HCT116 (cell line): ENCODE results near the gene IQCK. TPM values are rescaled to one million over a fixed set of nuclear protein-coding genes. Genes with fewer than 3 reads are reported as not detected.

Source experiments
- ATAC-seq: fragments of 200-7000 bp; cut with Tn5 transposase; 2 replicates; pipeline ENCODE4 v1.9.1; 2020; ENCODE audit warnings: mild to moderate bottlenecking, moderate library complexity
- BruUV-seq: library from RNA; stranded (reverse); fragments of 400-500 nt; replicated peaks from 2 replicates; lab custom pipeline; 2021; lab: Mats Ljungman, UMichigan
- CTCF ChIA-PET: fragments of 300-600 bp; sonication (Branson Sonifier 250); formaldehyde crosslinking; loops from one replicate; lab custom pipeline; 2021; ENCODE audit warnings: antibody characterized with exemption; lab: Charles Lee
- POLR2A ChIA-PET: fragments of 300-600, 350-600 bp; sonication (Branson Sonifier 250); formaldehyde crosslinking; loops from one replicate; lab custom pipeline; 2021; ENCODE audit warnings: antibody characterized with exemption; lab: Charles Lee
- RAD21 ChIA-PET, 2 experiments: fragments of 300-600 bp; sonication (Branson Sonifier 250); formaldehyde crosslinking; loops; one replicate each; lab custom pipeline; 2023; ENCODE audit warnings: low total read pairs in 2 of 2; ENCODE audit not compliant: uncharacterized antibody in 2 of 2, unreplicated experiment in 2 of 2, low non-redundant PET in 1 of 2; lab: Charles Lee
- DNase-seq: peaks from one replicate; pipeline ENCODE4 v3.0.0-alpha.2; 2010; ENCODE audit warnings: low read depth, low spot score
- H2AFZ ChIP-seq: fragments of 200-600 bp; shearing (Covaris generic), sonication (generic); 2 replicates; pipeline ENCODE4 v1.6.1; 2017; ENCODE audit warnings: low read depth, mixed run types, mixed read lengths, antibody characterized with exemption, low read length; ENCODE audit not compliant: poor library complexity, severe bottlenecking
- H3K27ac ChIP-seq: 2 replicates; pipeline ENCODE4 v1.5.1; 2012; ENCODE audit warnings: low read depth, low read length
- H3K27me3 ChIP-seq: fragments of 200-600 bp; sonication (generic); 2 replicates; pipeline ENCODE4 v1.6.1; 2016; ENCODE audit warnings: mixed run types, low read length, mixed read lengths; ENCODE audit not compliant: insufficient read depth
- H3K36me3 ChIP-seq, 2 experiments: fragments of 200-500 bp in 1 of 2; fragments of 200-600 bp in 1 of 2; sonication (Bioruptor generic) in 1 of 2; sonication (generic) in 1 of 2; 2 replicates each; pipeline versions ENCODE4 v1.5.1 to v1.6.1; 2014 to 2016; ENCODE audit warnings: low read length in 2 of 2, inconsistent platforms in 1 of 2, mixed read lengths in 1 of 2, mixed run types in 1 of 2; ENCODE audit not compliant: insufficient read depth in 2 of 2, control insufficient read depth in 1 of 2
- H3K4me1 ChIP-seq, 2 experiments: fragments of 200-600 bp in 1 of 2; sonication (generic) in 1 of 2; 2 replicates each; pipeline versions ENCODE4 v1.5.1 to v1.6.1; 2012 to 2017; ENCODE audit warnings: low read length in 2 of 2, inconsistent platforms in 1 of 2, mild to moderate bottlenecking in 1 of 2, mixed read lengths in 1 of 2, mixed run types in 1 of 2, moderate library complexity in 1 of 2; ENCODE audit not compliant: insufficient read depth in 2 of 2, control insufficient read depth in 1 of 2
- H3K4me2 ChIP-seq: fragments of 200-600 bp; sonication (generic); 2 replicates; pipeline ENCODE4 v1.6.1; 2017; ENCODE audit warnings: mixed run types, low read length, mixed read lengths
- H3K4me3 ChIP-seq, 2 experiments: fragments of 200-600 bp in 1 of 2; sonication (generic) in 1 of 2; replicated peaks in 1 of 2; 2 replicates each; pipeline ENCODE4 v1.5.1; 2011 to 2016; ENCODE audit warnings: low read length in 2 of 2, control low read depth in 1 of 2, low read depth in 1 of 2, mild to moderate bottlenecking in 1 of 2, mixed read lengths in 1 of 2, mixed run types in 1 of 2
- H3K79me2 ChIP-seq: fragments of 200-600 bp; sonication (generic); 2 replicates; pipeline ENCODE4 v1.6.1; 2017; ENCODE audit warnings: mild to moderate bottlenecking, mixed run types, low read length, moderate library complexity, mixed read lengths; ENCODE audit not compliant: insufficient read depth
- H3K9ac ChIP-seq: fragments of 200-600 bp; sonication (generic); 2 replicates; pipeline ENCODE4 v1.6.1; 2016; ENCODE audit warnings: low read length, mixed read lengths
- H3K9me2 ChIP-seq: fragments of 200-600 bp; sonication (generic), shearing (Covaris generic); 2 replicates; pipeline ENCODE4 v1.6.1; 2017; ENCODE audit warnings: mixed run types, mild to moderate bottlenecking, moderate library complexity; ENCODE audit not compliant: insufficient read depth
- H3K9me3 ChIP-seq, 2 experiments: fragments of 200-500 bp in 1 of 2; fragments of 200-600 bp in 1 of 2; sonication (Bioruptor generic) in 1 of 2; sonication (generic) in 1 of 2; 2 replicates each; pipeline ENCODE4 v1.6.1; 2014 to 2017; ENCODE audit warnings: low read length in 2 of 2, mixed read lengths in 2 of 2, inconsistent platforms in 1 of 2, low read depth in 1 of 2, mild to moderate bottlenecking in 1 of 2, mixed run types in 1 of 2, moderate library complexity in 1 of 2; ENCODE audit not compliant: control insufficient read depth in 1 of 2, insufficient read depth in 1 of 2
- H4K20me1 ChIP-seq: fragments of 200-600 bp; sonication (generic), shearing (Covaris generic); 2 replicates; pipeline ENCODE4 v1.6.1; 2017; ENCODE audit warnings: mixed run types, mild to moderate bottlenecking, moderate library complexity; ENCODE audit not compliant: insufficient read depth
- CEBPB ChIP-seq: IDR thresholded peaks from 2 replicates; pipeline ENCODE4 v1.6.1; 2012; ENCODE audit warnings: low read depth
- CTCF ChIP-seq, 3 experiments: fragments of 200-600 bp in 1 of 3; sonication (generic) in 1 of 3; IDR thresholded peaks in 2 of 3; conservative IDR thresholded peaks in 1 of 3; 2 replicates each; pipeline ENCODE4 v1.5.1; 2012 to 2017; ENCODE audit warnings: low read depth in 2 of 3, low read length in 2 of 3, antibody characterized with exemption in 1 of 3, borderline replicate concordance in 1 of 3, control low read depth in 1 of 3, mild to moderate bottlenecking in 1 of 3, mixed read lengths in 1 of 3, mixed run types in 1 of 3, moderate library complexity in 1 of 3; ENCODE audit not compliant: insufficient read depth in 1 of 3
- EGR1 ChIP-seq: IDR thresholded peaks from 2 replicates; pipeline ENCODE4 v1.6.1; 2012; ENCODE audit warnings: low read depth
- EZH2 ChIP-seq: fragments of 200-600 bp; sonication (generic); IDR thresholded peaks from 2 replicates; pipeline ENCODE4 v1.6.1; 2017; ENCODE audit warnings: antibody characterized with exemption, mixed run types
- FOSL1 ChIP-seq: IDR thresholded peaks from 2 replicates; pipeline ENCODE4 v1.6.1; 2012; ENCODE audit warnings: low read depth
- POLR2A ChIP-seq: IDR thresholded peaks from 2 replicates; pipeline ENCODE4 v1.7.0; 2011; ENCODE audit warnings: borderline replicate concordance; ENCODE audit not compliant: insufficient read depth, insufficient read length; ENCODE audit errors: extremely low read depth
- RAD21 ChIP-seq: IDR thresholded peaks from 2 replicates; pipeline ENCODE4 v1.6.1; 2012; ENCODE audit warnings: low read depth, mild to moderate bottlenecking
- REST ChIP-seq: IDR thresholded peaks from 2 replicates; pipeline ENCODE4 v1.6.1; 2012; ENCODE audit warnings: low read depth
- SIN3A ChIP-seq: IDR thresholded peaks from 2 replicates; pipeline ENCODE4 v1.6.1; 2012; ENCODE audit warnings: low read depth
- SRF ChIP-seq: IDR thresholded peaks from 2 replicates; pipeline ENCODE4 v1.6.1; 2012; ENCODE audit warnings: low read depth
- ZFX ChIP-seq: fragments of 450-650 bp; IDR thresholded peaks from 2 replicates; pipeline ENCODE4 v1.6.1; 2017
- ZNF274 ChIP-seq: fragments of 200-500 bp; sonication (Bioruptor generic); IDR thresholded peaks from 2 replicates; pipeline ENCODE4 v1.6.1; 2014; ENCODE audit warnings: mild to moderate bottlenecking, low read depth, low read length, inconsistent platforms
- intact Hi-C: fragments of 100-400 bp; cut with micrococcal nuclease; formaldehyde crosslinking; loops from 2 replicates; pipeline ENCODE4 v1.10.0; 2022
- total RNA-seq: library from RNA; stranded (reverse); gene quantifications from one replicate; pipeline ENCODE4 v1.2.1, GENCODE V29; 2021; ENCODE audit not compliant: unreplicated experiment

Gene IQCK
- total RNA-seq, 1 experiment from 2014 or later, result 11.8 TPM

GRCh38 chr16:19851476-19851875 lies 133.4 kb downstream of the IQCK start:
- ChIA-PET POLR2A (no interaction called here), RAD21 (no interaction called here), CTCF (no interaction called here)
- no peaks in the 10 kb centered on the region for H3K79me2 ChIP-seq
- BruUV-seq, result no TSS peak
- no peak overlapping the region for H3K4me2 ChIP-seq
- H3K9me2 ChIP-seq, result no peaks in the 10 kb centered on the region
- no peak overlapping the region for H3K4me3 ChIP-seq
- no peak overlapping the region for H2AFZ ChIP-seq
- H3K4me1 ChIP-seq, result no peaks in the 10 kb centered on the region
- DNase-seq, result no peak
- no peak for TF ChIP-seq EZH2
- no peak for TF ChIP-seq SRF
- no peak for TF ChIP-seq REST
- TF ChIP-seq ZNF274, result no peak
- no peak for TF ChIP-seq CEBPB
- no peak for TF ChIP-seq EGR1
- no peak for TF ChIP-seq FOSL1
- TF ChIP-seq RAD21, result no peak
- no peak for TF ChIP-seq ZFX
- no peak for TF ChIP-seq POLR2A
- no peak for TF ChIP-seq SIN3A
- no peak for TF ChIP-seq CTCF (IDR thresholded peaks at IDR 0.05 in 2 of 3, conservative IDR thresholded peaks at IDR 0.05 in 1 of 3; ENCODE audit: borderline replicate concordance in 1 of 3, insufficient read depth in 1 of 3, low read depth in 2 of 3, low read length in 2 of 3)
- TF ChIP-seq, all 23 proteins: peak for 0
- H3K9ac ChIP-seq, result no peak overlapping the region
- no peaks in the 10 kb centered on the region for H3K36me3 ChIP-seq
- no peaks in the 10 kb centered on the region for H3K9me3 ChIP-seq
- H4K20me1 ChIP-seq, result no peaks in the 10 kb centered on the region
- H3K27me3 ChIP-seq, result no peaks in the 10 kb centered on the region
- no peak overlapping the region for H3K27ac ChIP-seq
- intact Hi-C loops, result no loop called here
- no peak for ATAC-seq
